Activated CD8-positive, alpha-beta T cell treated with anti-CD3 and anti-CD28 coated beads, Interleukin-2, amount 10 ng/mL, durations not matched to agents 7 days and 5 days (primary cell): Measurements from ENCODE around the gene MED7. TPM values are rescaled to one million over a fixed set of nuclear protein-coding genes. Genes with fewer than 3 reads are reported as not detected.

ENCODE experiments used
- ATAC-seq: fragments of 150-1000 bp; cut with Tn5 transposase; one replicate; pipeline ENCODE4 v1.10.0; 2021; ENCODE audit warnings: moderate library complexity
- CTCF ChIA-PET: fragments of 350-600 bp; sonication (Branson Sonifier 250); formaldehyde crosslinking; loops from one replicate; lab custom pipeline; 2021; ENCODE audit warnings: antibody characterized with exemption; lab: Charles Lee
- POLR2A ChIA-PET: fragments of 350-600 bp; sonication (Branson Sonifier 250); formaldehyde crosslinking; loops from one replicate; lab custom pipeline; 2021; ENCODE audit warnings: antibody characterized with exemption; lab: Charles Lee
- DNase-seq: peaks from one replicate; pipeline ENCODE4 v3.0.0-alpha.2; 2020
- H3K27ac Mint-ChIP-seq: one replicate; pipeline ENCODE4 v1.8.0; 2021; ENCODE audit warnings: mild to moderate bottlenecking, mixed read lengths
- H3K27me3 Mint-ChIP-seq: one replicate; pipeline ENCODE4 v1.8.0; 2021; ENCODE audit warnings: low read depth, mixed read lengths
- H3K36me3 Mint-ChIP-seq: one replicate; pipeline ENCODE4 v1.8.0; 2021; ENCODE audit warnings: low read depth, mixed read lengths
- H3K4me1 Mint-ChIP-seq: one replicate; pipeline ENCODE4 v1.8.0; 2021; ENCODE audit warnings: low read depth, mixed read lengths
- H3K4me3 Mint-ChIP-seq: one replicate; pipeline ENCODE4 v1.8.0; 2021; ENCODE audit warnings: mild to moderate bottlenecking, mixed read lengths
- H3K9me3 Mint-ChIP-seq: one replicate; pipeline ENCODE4 v1.8.0; 2022; ENCODE audit warnings: mixed read lengths; ENCODE audit not compliant: insufficient read depth
- total RNA-seq, 2 experiments: library from RNA; stranded (reverse); gene quantifications; one replicate each; pipeline ENCODE4 v1.2.3, GENCODE V29; 2021

Gene MED7
- total RNA-seq, 2 experiments from 2014 or later, result 13.1 to 13.9 TPM

DNA sequence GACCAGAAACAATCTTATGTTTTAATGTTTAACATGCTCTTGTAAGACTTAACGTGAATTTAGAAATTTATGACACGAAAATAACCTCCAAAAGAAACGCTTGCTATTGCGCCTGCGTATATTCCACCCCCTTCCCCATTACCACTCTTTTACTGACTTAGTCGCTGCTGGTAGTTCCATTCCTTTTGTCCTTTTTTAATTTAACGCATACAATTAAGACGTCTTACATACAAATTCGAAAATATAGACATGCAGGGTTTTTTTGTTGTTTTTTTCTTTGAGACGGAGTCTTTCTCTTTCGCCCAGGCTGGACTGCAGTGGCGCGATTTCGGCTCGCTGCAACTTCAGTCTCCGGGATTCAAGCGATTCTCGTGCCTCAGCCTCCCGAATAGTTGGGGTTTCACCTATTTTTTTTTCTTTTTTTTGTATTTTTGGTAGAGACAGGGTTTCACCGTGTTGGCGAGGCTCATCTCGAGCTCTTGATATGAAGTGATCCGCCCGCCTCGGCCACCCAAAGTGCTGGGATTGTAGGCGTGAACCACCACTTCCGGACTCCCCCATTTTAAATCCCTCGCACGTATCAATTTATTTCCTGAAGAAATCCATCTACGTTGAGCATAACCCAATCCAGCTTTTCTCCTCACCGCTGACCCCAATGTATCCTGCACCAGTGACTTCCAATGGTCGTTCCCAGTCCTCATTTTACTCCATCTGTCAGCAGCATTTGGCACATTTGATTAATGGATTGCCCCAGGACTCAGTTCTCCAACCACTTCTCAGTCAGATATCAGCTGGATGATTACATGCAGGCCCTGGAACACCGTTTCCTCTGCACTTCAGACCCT is 684 bp upstream of the MED7 start:
- H3K4me3 Mint-ChIP-seq, result peak overlapping the region; percentile 90
- H3K36me3 Mint-ChIP-seq, result peaks cover 36% of the 10 kb centered on the region
- DNase-seq, result peak; percentile 64
- ChIA-PET CTCF (interaction anchor here (0.7 to 2.8 kb wide), 21 partner anchors 9 to 600 kb away, joined by 3 to 19 read pairs (median 3); partner anchors contain the start of gene HAVCR2), POLR2A (interaction anchor here (0.6 to 3.1 kb wide), 54 partner anchors 7 to 1026 kb away, joined by 3 to 106 read pairs (median 5); partner anchors contain the start of genes CYFIP2, HAVCR2 and ITK)
- peak; percentile 46 for ATAC-seq
- H3K27me3 Mint-ChIP-seq, result no peaks in the 10 kb centered on the region
- peak overlapping the region; percentile 98 for H3K27ac Mint-ChIP-seq
- H3K9me3 Mint-ChIP-seq, result no peaks in the 10 kb centered on the region
- peaks cover 41% of the 10 kb centered on the region for H3K4me1 Mint-ChIP-seq

DNA sequence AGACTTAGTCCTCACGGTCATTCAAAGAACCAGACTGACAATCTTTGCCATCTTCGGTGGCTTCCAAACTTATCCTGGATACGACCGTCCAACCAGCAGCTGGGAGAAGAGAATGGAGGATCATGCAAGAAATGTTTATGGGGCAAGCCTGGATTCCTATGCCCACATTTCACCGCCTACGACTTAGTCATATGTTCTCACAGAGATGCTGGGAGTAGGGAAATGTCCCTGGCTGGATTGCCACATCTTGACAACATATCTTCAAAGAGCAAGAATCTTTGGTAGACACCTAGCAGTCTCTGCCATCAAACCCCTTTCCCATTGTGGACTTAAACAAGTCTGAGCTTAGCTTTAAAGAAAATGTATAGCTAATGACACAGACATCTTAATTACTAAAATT is 5.0 kb downstream of the MED7 start:
- Mint-ChIP-seq H3K27me3 (no peaks in the 10 kb centered on the region), H3K36me3 (peaks cover 64% of the 10 kb centered on the region), H3K27ac (no peak overlapping the region), H3K4me3 (no peak overlapping the region), H3K4me1 (peaks cover 33% of the 10 kb centered on the region), H3K9me3 (no peaks in the 10 kb centered on the region)
- POLR2A ChIA-PET, result no interaction called here
- DNase-seq (no peak), ATAC-seq (no peak)
- CTCF ChIA-PET, result interaction anchor here (0.9 to 1.6 kb wide), 2 partner anchors 44 to 63 kb away, joined by 4 to 5 read pairs; no protein-coding TSS in a partner anchor

DNA sequence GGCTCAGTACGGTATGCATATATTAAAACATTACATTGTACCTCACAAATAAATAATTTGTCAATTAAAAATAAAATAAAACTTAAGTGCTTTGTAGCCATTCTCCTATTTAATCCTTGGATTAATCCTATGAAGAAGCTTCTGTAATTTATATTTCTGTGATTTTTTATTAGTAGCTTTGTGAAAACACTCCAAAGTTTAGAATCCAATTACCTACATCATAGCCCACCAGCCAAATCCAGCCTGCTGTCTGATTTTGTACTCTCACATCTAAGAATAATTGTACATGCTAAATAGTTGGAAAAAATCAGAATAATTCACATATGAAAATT is 10.4 kb downstream of the MED7 start:
- peaks cover 43% of the 10 kb centered on the region for H3K4me1 Mint-ChIP-seq
- no peak overlapping the region for H3K4me3 Mint-ChIP-seq
- H3K9me3 Mint-ChIP-seq, result no peaks in the 10 kb centered on the region
- peaks cover 26% of the 10 kb centered on the region for H3K36me3 Mint-ChIP-seq
- DNase-seq (no peak), ATAC-seq (no peak)
- no peak overlapping the region for H3K27ac Mint-ChIP-seq
- no peaks in the 10 kb centered on the region for H3K27me3 Mint-ChIP-seq
- ChIA-PET POLR2A (interaction anchor here (0.8 to 2.6 kb wide), 5 partner anchors 10 to 107 kb away, joined by 3 to 22 read pairs (median 4); partner anchors contain the start of genes HAVCR2 and MED7), CTCF (interaction anchor here (0.6 to 3.0 kb wide), 36 partner anchors 9 to 1515 kb away, joined by 3 to 25 read pairs (median 6); partner anchors contain the start of genes HAVCR2 and MED7)

DNA sequence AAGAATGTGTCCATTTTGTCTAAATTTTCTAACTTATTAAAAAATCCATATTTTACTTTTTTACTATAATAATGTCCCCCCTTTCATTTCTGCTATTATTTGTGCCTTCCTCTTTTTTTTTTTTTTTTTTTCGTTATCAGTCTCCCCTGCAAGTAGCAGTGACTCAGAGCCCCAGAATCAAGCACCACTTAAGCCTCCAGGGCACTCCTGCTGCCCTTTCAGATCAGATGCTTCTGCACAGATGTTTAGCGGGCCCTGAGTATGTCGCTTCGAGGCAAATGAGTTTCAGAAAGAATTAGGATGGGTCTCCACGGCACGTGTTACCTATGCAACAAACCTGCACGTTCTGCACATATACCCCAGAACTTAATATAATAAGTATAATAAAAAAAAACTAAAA is 11.7 kb downstream of the MED7 start:
- CTCF ChIA-PET, result interaction anchor here (0.7 to 2.9 kb wide), 16 partner anchors 11 to 1187 kb away, joined by 3 to 25 read pairs (median 5); partner anchors contain the start of gene MED7
- Mint-ChIP-seq H3K27me3 (no peaks in the 10 kb centered on the region), H3K36me3 (peaks cover 20% of the 10 kb centered on the region), H3K9me3 (no peaks in the 10 kb centered on the region), H3K4me3 (no peak overlapping the region), H3K27ac (no peak overlapping the region), H3K4me1 (peaks cover 39% of the 10 kb centered on the region)
- DNase-seq, result no peak
- ATAC-seq, result no peak
- POLR2A ChIA-PET, result interaction anchor here (0.7 kb wide), 1 partner anchor 198 kb away, joined by 4 read pairs; no protein-coding TSS in a partner anchor

DNA sequence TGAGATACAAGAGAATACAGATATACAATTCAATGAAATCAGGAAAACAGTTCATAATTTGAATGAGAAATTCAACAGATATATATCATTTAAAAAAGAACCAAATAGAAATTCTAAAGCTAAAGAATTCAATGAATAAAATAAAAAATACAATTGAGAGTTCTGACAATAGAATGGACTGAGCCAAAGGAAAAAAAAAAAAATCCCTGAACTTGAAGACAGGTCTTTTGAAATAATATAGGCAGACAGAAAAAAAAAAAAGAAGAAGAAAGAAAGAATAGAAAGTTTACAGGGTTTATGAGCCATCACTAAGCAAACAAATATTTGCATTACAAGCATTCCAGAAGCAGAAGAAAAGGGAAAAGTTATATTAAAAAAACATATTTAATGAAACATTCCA is 21.0 kb downstream of the MED7 start:
- H3K4me3 Mint-ChIP-seq, result no peak overlapping the region
- ChIA-PET POLR2A (no interaction called here), CTCF (interaction anchor here (2.6 kb wide), 1 partner anchor 11 kb away, joined by 9 read pairs; no protein-coding TSS in a partner anchor)
- ATAC-seq (no peak), DNase-seq (no peak)
- H3K9me3 Mint-ChIP-seq, result peaks cover 34% of the 10 kb centered on the region
- no peak overlapping the region for H3K27ac Mint-ChIP-seq
- peaks cover 5% of the 10 kb centered on the region for H3K4me1 Mint-ChIP-seq
- no peaks in the 10 kb centered on the region for H3K27me3 Mint-ChIP-seq
- H3K36me3 Mint-ChIP-seq, result peaks cover 41% of the 10 kb centered on the region

DNA sequence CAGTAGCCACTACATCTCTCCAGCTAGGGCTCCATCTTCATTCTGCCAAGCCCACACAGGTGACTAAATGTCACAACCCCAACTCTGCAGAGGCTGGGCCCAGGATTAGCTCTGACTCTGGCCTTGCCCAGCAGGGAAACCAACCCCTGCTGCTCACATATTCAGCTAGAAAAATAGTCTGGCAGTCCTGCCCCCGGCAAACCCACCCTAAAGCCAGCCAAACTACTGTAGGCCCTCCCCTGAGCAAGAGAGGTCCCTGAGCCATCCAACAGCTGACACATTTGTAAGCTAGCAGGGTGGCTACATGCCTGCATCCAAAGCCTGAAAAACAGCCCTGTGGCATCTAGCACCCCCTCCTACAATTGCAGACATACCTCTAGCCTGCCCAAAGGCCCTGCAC is 22.6 kb downstream of the MED7 start:
- H3K27ac Mint-ChIP-seq, result no peak overlapping the region
- no peaks in the 10 kb centered on the region for H3K27me3 Mint-ChIP-seq
- POLR2A ChIA-PET, result interaction anchor here (1.6 kb wide), 1 partner anchor 22 kb away, joined by 10 read pairs; the partner anchor contains the start of gene MED7
- H3K36me3 Mint-ChIP-seq, result peaks cover 38% of the 10 kb centered on the region
- peaks cover 34% of the 10 kb centered on the region for H3K9me3 Mint-ChIP-seq
- no peak for DNase-seq
- ATAC-seq, result no peak
- CTCF ChIA-PET, result interaction anchor here (0.6 to 2.6 kb wide), 2 partner anchors 12 to 400 kb away, joined by 4 to 9 read pairs; no protein-coding TSS in a partner anchor
- peaks cover 19% of the 10 kb centered on the region for H3K4me1 Mint-ChIP-seq
- no peak overlapping the region for H3K4me3 Mint-ChIP-seq

DNA sequence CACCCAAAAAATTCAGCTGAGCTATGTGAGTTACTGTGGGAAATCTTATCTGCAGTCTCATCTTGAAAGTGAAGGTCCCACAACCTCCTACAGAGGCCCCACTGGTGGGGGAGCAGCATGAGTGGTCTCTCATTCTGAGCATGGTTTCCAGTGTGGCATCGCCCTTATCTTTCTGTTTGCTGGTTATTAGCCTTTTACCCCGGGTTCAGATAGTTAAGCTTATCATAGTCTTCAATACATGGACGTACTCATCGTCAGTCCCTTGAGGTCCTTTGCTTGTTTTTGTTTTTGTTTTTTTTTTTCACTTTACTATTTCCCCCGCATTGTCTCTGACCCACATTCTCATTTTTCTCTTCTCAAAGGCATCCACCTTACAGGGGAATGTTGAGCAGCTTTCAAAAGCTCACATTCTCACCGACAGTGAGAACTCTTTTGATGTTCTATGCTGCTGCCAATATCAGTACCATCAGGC is 26.1 kb downstream of the MED7 start:
- CTCF ChIA-PET, result interaction anchor here (0.7 to 2.2 kb wide), 11 partner anchors 9 to 202 kb away, joined by 3 to 14 read pairs (median 5); partner anchors contain the start of gene MED7
- Mint-ChIP-seq H3K4me1 (peaks cover 43% of the 10 kb centered on the region), H3K9me3 (peaks cover 15% of the 10 kb centered on the region), H3K27me3 (no peaks in the 10 kb centered on the region), H3K36me3 (peaks cover 26% of the 10 kb centered on the region), H3K4me3 (peak overlapping the region; percentile 7), H3K27ac (peak overlapping the region; percentile 56)
- POLR2A ChIA-PET, result interaction anchor here (0.8 to 2.3 kb wide), 4 partner anchors 11 to 196 kb away, joined by 3 to 26 read pairs (median 6); partner anchors contain the start of gene MED7
- DNase-seq (no peak), ATAC-seq (peak; percentile 57)

DNA sequence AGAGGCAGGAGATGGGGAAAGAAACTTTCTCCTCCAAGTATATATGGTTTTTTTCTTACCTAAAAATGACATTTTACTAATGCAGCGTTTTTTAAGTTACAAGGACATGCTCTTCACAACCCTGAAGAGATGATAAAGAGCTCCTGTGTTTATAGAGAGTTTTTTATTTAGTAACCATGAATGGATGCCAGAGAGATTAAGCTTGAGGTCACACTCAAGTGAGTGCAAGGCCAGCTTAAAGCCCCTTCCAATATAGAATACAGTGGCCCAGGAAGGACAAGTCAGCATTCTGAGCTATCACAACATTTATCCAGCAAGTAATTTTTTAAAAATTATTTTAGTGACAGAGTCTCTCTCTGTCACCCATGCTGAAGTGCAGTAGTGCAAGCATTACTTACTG is 27.2 kb downstream of the MED7 start:
- Mint-ChIP-seq H3K4me1 (peaks cover 52% of the 10 kb centered on the region), H3K4me3 (no peak overlapping the region), H3K27ac (no peak overlapping the region), H3K27me3 (no peaks in the 10 kb centered on the region), H3K9me3 (peaks cover 7% of the 10 kb centered on the region), H3K36me3 (peaks cover 16% of the 10 kb centered on the region)
- POLR2A ChIA-PET, result interaction anchor here (2.0 to 2.3 kb wide), 2 partner anchors 27 to 195 kb away, joined by 7 to 26 read pairs; partner anchors contain the start of gene MED7
- DNase-seq (no peak), ATAC-seq (no peak)
- CTCF ChIA-PET, result interaction anchor here (0.7 to 2.2 kb wide), 11 partner anchors 10 to 201 kb away, joined by 3 to 14 read pairs (median 5); partner anchors contain the start of gene MED7

DNA sequence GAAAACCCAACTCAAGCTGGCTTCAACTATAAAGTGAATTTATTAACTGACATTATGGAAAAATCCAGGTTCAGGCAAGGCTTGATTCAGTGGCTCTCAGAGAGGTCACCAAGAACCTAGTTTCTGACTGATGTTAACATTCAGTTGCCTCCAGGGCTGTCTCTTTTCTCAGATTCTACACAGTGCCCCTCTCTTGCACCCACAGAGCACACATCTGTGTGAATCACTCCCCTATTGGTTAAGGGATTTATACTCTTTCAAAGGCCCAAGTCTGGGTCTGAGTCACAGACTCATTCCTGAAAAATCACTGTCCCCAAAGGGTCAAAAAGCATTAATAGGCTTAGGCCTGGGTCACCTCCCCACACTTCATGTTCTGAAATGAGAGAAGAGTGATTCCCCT is 27.7 kb downstream of the MED7 start:
- CTCF ChIA-PET, result interaction anchor here (0.7 to 2.2 kb wide), 8 partner anchors 10 to 200 kb away, joined by 3 to 14 read pairs (median 5); partner anchors contain the start of gene MED7
- POLR2A ChIA-PET, result interaction anchor here (2.0 kb wide), 1 partner anchor 195 kb away, joined by 7 read pairs; no protein-coding TSS in a partner anchor
- Mint-ChIP-seq H3K27ac (peak overlapping the region; percentile 4), H3K27me3 (no peaks in the 10 kb centered on the region), H3K9me3 (peaks cover 7% of the 10 kb centered on the region), H3K4me3 (no peak overlapping the region), H3K36me3 (peaks cover 13% of the 10 kb centered on the region), H3K4me1 (peaks cover 56% of the 10 kb centered on the region)
- no peak for ATAC-seq
- no peak for DNase-seq

DNA sequence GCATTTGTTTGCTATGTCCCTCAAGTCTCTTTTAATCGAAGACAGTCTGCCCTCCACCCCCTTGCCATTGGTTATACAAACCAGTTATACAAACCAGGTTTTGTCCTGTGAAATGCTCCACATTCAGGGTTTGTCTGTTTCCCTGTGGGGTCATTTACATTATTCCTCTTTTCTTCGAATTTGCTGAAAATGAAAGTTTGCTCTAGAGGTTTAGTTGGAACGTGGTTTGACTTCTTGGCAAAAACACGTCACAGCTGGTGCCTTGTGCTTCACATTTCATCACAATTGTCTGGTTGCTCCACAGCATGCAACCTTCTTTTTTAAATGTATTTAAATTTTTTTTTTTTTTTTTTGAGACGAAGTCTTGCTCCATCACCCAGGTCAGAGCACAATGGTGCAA is 29.7 kb downstream of the MED7 start:
- Mint-ChIP-seq H3K9me3 (no peaks in the 10 kb centered on the region), H3K4me3 (peak overlapping the region; percentile 29), H3K27me3 (no peaks in the 10 kb centered on the region), H3K4me1 (peaks cover 66% of the 10 kb centered on the region), H3K36me3 (peaks cover 19% of the 10 kb centered on the region), H3K27ac (peak overlapping the region; percentile 88)
- ChIA-PET CTCF (no interaction called here), POLR2A (interaction anchor here (1.7 kb wide), 1 partner anchor 30 kb away, joined by 8 read pairs; the partner anchor contains the start of gene MED7)
- ATAC-seq (no peak), DNase-seq (peak; percentile 54)

DNA sequence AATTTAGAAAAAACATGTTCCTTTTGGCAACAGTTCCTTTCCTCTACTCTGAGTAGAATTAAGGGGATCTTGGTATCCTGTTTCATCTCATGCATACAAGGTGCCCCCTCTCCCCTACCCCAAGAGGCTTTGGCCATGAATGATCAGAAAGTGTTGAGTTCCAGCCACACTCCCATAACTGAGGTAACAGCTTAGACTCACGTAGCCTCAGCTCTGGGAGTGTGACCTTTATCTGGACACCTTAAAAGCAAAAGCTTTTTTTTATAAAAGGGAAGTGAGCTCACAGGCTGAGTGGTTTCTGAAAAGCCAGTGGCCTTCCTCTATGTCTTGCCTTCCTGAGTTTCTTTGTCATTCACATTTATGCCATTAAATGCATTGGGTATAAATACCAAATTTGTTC is 32.9 kb downstream of the MED7 start:
- Mint-ChIP-seq H3K27ac (peak overlapping the region; percentile 92), H3K4me1 (peaks cover 69% of the 10 kb centered on the region), H3K36me3 (peaks cover 48% of the 10 kb centered on the region), H3K27me3 (no peaks in the 10 kb centered on the region), H3K9me3 (no peaks in the 10 kb centered on the region), H3K4me3 (peak overlapping the region; percentile 93)
- ATAC-seq, result peak; percentile 53
- POLR2A ChIA-PET, result interaction anchor here (0.7 to 5.4 kb wide), 5 partner anchors 23 to 194 kb away, joined by 3 to 58 read pairs (median 5); partner anchors contain the start of gene MED7
- CTCF ChIA-PET, result interaction anchor here (1.0 to 2.6 kb wide), 3 partner anchors 22 to 80 kb away, joined by 4 to 7 read pairs (median 4); partner anchors contain the start of gene MED7
- DNase-seq, result peak; percentile 68
